ENCODE measurements around the gene COL25A1. TPM values are rescaled to one million over a fixed set of nuclear protein-coding genes. Genes with fewer than 3 reads are reported as not detected.

COL25A1 gene
- total RNA-seq, 4 donors from 2014 or later: 7.1 to 21.3 (median 12.6) TPM

- DNase-seq (ENCODE audit: low spot score) (no peak), ATAC-seq (ENCODE audit: low FRiP score) (no peak)
- TF ChIP-seq, protein P1, sequence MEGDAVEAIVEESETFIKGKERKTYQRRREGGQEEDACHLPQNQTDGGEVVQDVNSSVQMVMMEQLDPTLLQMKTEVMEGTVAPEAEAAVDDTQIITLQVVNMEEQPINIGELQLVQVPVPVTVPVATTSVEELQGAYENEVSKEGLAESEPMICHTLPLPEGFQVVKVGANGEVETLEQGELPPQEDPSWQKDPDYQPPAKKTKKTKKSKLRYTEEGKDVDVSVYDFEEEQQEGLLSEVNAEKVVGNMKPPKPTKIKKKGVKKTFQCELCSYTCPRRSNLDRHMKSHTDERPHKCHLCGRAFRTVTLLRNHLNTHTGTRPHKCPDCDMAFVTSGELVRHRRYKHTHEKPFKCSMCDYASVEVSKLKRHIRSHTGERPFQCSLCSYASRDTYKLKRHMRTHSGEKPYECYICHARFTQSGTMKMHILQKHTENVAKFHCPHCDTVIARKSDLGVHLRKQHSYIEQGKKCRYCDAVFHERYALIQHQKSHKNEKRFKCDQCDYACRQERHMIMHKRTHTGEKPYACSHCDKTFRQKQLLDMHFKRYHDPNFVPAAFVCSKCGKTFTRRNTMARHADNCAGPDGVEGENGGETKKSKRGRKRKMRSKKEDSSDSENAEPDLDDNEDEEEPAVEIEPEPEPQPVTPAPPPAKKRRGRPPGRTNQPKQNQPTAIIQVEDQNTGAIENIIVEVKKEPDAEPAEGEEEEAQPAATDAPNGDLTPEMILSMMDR (IDR thresholded peaks at IDR 0.05): no peak
These were observed 385.2 kb downstream of the COL25A1 start for GRCh38 chr4:108917255-108917654.

DNA sequence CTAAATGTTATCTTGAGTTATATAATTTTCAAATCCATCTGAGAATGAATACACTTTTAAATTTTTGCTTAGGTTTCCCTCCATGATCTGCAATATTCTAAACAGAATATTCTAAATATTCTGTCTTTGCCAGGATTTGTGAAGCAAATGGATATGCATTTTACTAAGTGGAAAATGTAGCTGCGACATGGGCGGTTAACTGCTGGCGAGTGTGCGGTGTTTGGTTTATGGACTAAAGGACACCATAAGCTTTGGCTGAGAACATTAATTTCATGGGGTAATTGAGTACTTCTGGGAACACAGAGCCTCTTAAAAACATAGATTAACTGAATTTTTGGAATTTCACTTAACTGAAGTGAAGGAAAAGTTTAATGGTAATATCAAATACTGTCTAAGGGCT, 385.8 kb downstream of the COL25A1 start:
- ATAC-seq (ENCODE audit: low FRiP score): no peak
- DNase-seq (ENCODE audit: low spot score): no peak
- TF ChIP-seq, protein P1 (IDR thresholded peaks at IDR 0.05): no peak

- ATAC-seq (ENCODE audit: low FRiP score) (no peak), DNase-seq (ENCODE audit: low spot score) (no peak)
- TF ChIP-seq, protein P1 (IDR thresholded peaks at IDR 0.05): no peak
These were observed 395.5 kb downstream of the COL25A1 start for GRCh38 chr4:108906866-108907367.

DNA sequence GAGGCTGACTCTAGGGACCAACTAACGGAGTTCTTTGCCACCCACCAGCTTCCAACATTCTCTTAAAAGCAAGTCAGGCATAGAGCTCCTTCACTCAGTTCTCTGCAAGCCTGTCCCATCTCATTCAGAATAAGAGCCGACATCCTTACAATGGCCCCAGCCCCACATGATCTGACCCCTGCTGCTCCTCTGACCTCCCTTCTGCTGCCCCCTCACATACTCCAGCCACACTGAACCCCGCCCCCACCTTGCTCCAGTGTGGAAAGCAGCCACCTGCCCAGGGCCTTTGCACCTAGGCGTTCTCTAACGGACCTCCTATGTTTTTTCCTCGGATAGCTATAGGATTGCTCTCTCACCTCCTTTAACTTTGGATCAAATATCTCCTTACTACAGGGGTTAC, 396.5 kb downstream of the COL25A1 start:
- DNase-seq (ENCODE audit: low spot score): no peak
- no peak for ATAC-seq (ENCODE audit: low FRiP score)
- TF ChIP-seq, protein P1 (IDR thresholded peaks at IDR 0.05): no peak

GRCh38 chr4:108903464-108904221, 398.8 kb downstream of the COL25A1 start:
- ATAC-seq (ENCODE audit: low FRiP score) (no peak), DNase-seq (ENCODE audit: low spot score) (no peak)
- TF ChIP-seq, protein P1 (IDR thresholded peaks at IDR 0.05): no peak

DNA sequence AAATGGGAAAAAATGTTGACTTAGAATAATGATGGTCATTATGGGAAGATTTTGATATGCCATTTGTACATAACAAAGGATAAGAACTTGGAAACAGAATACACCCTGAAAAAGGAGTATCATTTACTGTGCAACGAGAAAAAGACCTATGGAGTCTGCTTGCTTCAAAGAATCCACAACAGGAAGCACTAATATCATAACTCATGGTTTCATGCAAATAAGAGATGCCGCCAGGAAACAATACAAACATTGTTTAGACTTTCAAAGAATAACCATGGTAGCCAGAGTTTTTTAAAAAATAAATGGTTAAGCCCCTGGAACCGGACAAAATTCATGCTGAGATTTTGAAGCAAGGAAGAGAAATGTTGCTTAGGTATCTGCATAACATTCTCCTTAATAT, 399.7 kb downstream of the COL25A1 start:
- TF ChIP-seq, protein P1 (IDR thresholded peaks at IDR 0.05): no peak
- DNase-seq (ENCODE audit: low spot score): no peak
- no peak for ATAC-seq (ENCODE audit: low FRiP score)

DNA sequence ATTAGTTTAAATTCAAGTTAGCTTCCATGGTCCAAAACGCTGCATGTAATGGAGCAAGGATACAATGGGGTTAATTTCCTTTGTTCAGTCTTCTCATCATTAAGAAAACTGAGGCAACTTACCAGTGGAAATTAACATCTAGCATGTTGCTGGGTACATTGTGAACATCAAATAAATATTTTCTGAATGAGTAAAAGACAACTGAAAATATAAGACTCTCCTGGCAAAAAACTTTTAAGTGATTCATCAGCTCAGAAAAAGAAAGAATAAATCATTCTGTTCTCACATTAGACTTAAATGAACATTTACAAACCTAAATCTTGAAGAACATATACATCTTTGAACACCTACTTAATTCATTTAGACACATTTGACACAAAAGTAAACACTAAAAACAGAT, 401.2 kb downstream of the COL25A1 start:
- DNase-seq (ENCODE audit: low spot score): no peak
- no peak for ATAC-seq (ENCODE audit: low FRiP score)
- TF ChIP-seq, protein P1 (IDR thresholded peaks at IDR 0.05): no peak
